GM12878 (cell line): Measurements from ENCODE around the gene CHDH. TPM values are rescaled to one million over a fixed set of nuclear protein-coding genes. Genes with fewer than 3 reads are reported as not detected.

Experiments used
- ATAC-seq: fragments of 200-7000 bp; cut with Tn5 transposase; 3 replicates; pipeline ENCODE4 v1.9.1; 2020; ENCODE audit warnings: mild to moderate bottlenecking, moderate library complexity
- BruUV-seq: library from RNA; stranded (reverse); fragments of 400-500 nt; replicated peaks from 2 replicates; lab custom pipeline; 2021; lab: Mats Ljungman, UMichigan
- CTCF ChIA-PET: fragments of 300-600 bp; sonication (Branson Sonifier 250); formaldehyde crosslinking; extraction: SDS; loops from one replicate; lab custom pipeline; 2021; ENCODE audit warnings: inconsistent platforms; lab: Yijun Ruan, JAX
- POLR2A ChIA-PET: fragments of 350-600 bp; formaldehyde crosslinking; extraction: SDS; loops from one replicate; lab custom pipeline; 2021; ENCODE audit warnings: inconsistent platforms; lab: Charles Lee
- RAD21 ChIA-PET: fragments of 300-600 bp; sonication (Branson Sonifier 250); formaldehyde crosslinking; loops from one replicate; lab custom pipeline; 2023; ENCODE audit warnings: antibody characterized with exemption; ENCODE audit not compliant: unreplicated experiment; lab: Charles Lee
- SMC1A ChIA-PET: fragments of 300-600 bp; sonication (Branson Sonifier 250); formaldehyde crosslinking; loops from one replicate; lab custom pipeline; 2023; ENCODE audit not compliant: unreplicated experiment, uncharacterized antibody; lab: Charles Lee
- DNase-seq: peaks from one replicate; pipeline ENCODE4 v3.0.0-alpha.2; 2011; ENCODE audit warnings: low read depth, low spot score
- FAIRE-seq: peaks from 3 replicates; lab custom pipeline; 2011; peaks lifted over from hg19 to GRCh38; lab: Jason Lieb, UNC
- H2AFZ ChIP-seq: 2 replicates; pipeline ENCODE4 v1.6.0; 2011; ENCODE audit warnings: low read depth, low read length, control low read depth; ENCODE audit not compliant: control insufficient read depth
- H3K27ac ChIP-seq: 2 replicates; pipeline ENCODE4 v1.5.1; 2011; ENCODE audit warnings: control low read depth; ENCODE audit not compliant: control insufficient read depth, insufficient read depth
- H3K27me3 ChIP-seq, 2 experiments: replicated peaks in 1 of 2; 2 replicates each; pipeline versions ENCODE4 v1.6.0 to v1.6.1; 2011; ENCODE audit warnings: low read length in 1 of 2; ENCODE audit not compliant: control insufficient read depth in 2 of 2, insufficient read depth in 2 of 2
- H3K36me3 ChIP-seq, 2 experiments: 2 replicates each; pipeline ENCODE4 v1.5.1; 2011; ENCODE audit warnings: low read length in 1 of 2; ENCODE audit not compliant: control insufficient read depth in 2 of 2, insufficient read depth in 2 of 2
- H3K4me1 ChIP-seq: 2 replicates; pipeline ENCODE4 v1.6.1; 2011; ENCODE audit warnings: mild to moderate bottlenecking, low read length, moderate library complexity, mixed read lengths; ENCODE audit not compliant: control insufficient read depth, insufficient read depth
- H3K4me2 ChIP-seq: 2 replicates; pipeline ENCODE4 v1.6.0; 2011; ENCODE audit warnings: control low read depth; ENCODE audit not compliant: control insufficient read depth, insufficient read depth
- H3K4me3 ChIP-seq: fragments of 200-600 bp; sonication (generic); 2 replicates; pipeline ENCODE4 v1.5.1; 2016
- H3K79me2 ChIP-seq: 2 replicates; pipeline ENCODE4 v1.6.0; 2011; ENCODE audit warnings: low read length; ENCODE audit not compliant: control insufficient read depth, insufficient read depth
- H3K9ac ChIP-seq: 2 replicates; pipeline ENCODE4 v1.8.0; 2011; ENCODE audit warnings: low read length, control low read depth, mixed read lengths; ENCODE audit not compliant: control insufficient read depth, insufficient read depth
- H3K9me3 ChIP-seq: replicated peaks from 3 replicates; pipeline ENCODE4 v1.5.1; 2011; ENCODE audit warnings: mild to moderate bottlenecking, low read length; ENCODE audit not compliant: control insufficient read depth, insufficient read depth
- H4K20me1 ChIP-seq: 2 replicates; pipeline ENCODE4 v1.6.0; 2011; ENCODE audit not compliant: control insufficient read depth, insufficient read depth
- BACH1 ChIP-seq: fragments of 450-650 bp; IDR thresholded peaks from 2 replicates; pipeline ENCODE4 v1.6.1; 2017; ENCODE audit warnings: mild to moderate bottlenecking, borderline replicate concordance
- CBX3 ChIP-seq: fragments of 200-600 bp; sonication (generic); IDR thresholded peaks from 2 replicates; pipeline ENCODE4 v1.6.1; 2016; ENCODE audit warnings: low read depth, borderline replicate concordance
- E2F8 ChIP-seq: fragments of 450-650 bp; IDR thresholded peaks from 2 replicates; pipeline ENCODE4 v1.6.1; 2018; ENCODE audit warnings: mild to moderate bottlenecking, low read depth, moderate library complexity; ENCODE audit not compliant: partially characterized antibody
- EED ChIP-seq: sonication (generic); IDR thresholded peaks from 2 replicates; pipeline ENCODE4 v1.6.1; 2016; ENCODE audit warnings: antibody characterized with exemption, low read depth
- HDAC6 ChIP-seq: fragments of 200-600 bp; sonication (generic); IDR thresholded peaks from one replicate; pipeline ENCODE4 v1.8.0; 2017; ENCODE audit warnings: antibody characterized with exemption; ENCODE audit not compliant: unreplicated experiment
- POLR2AphosphoS5 ChIP-seq: IDR thresholded peaks from 2 replicates; pipeline ENCODE4 v1.6.1; 2011; ENCODE audit warnings: mild to moderate bottlenecking, low read length, inconsistent platforms
- YY1 ChIP-seq: IDR thresholded peaks from 2 replicates; pipeline ENCODE4 v1.6.1; 2011; ENCODE audit warnings: low read depth, mild to moderate bottlenecking, low read length
- WGBS: methylation state at CpG from one replicate; pipeline ENCODE4 v1.1.6; 2016; ENCODE audit warnings: low lambda C conversion rate; ENCODE audit not compliant: insufficient replicate concordance, insufficient coverage; ENCODE audit errors: missing lambda C conversion rate; 5-methylcytosine and 5-hydroxymethylcytosine counted together
- in situ Hi-C: fragments of 300-500 bp; cut with MboI; formaldehyde crosslinking; loops from 9 replicates; pipeline ENCODE4 v1.14.3; 2018; ENCODE audit warnings: mixed read lengths
- intact Hi-C: fragments of 100-400 bp; cut with micrococcal nuclease; formaldehyde crosslinking; loops from one replicate; pipeline ENCODE4 v1.14.2; 2022; ENCODE audit not compliant: unreplicated experiment
- polyA plus RNA-seq, 11 experiments: library from polyadenylated mRNA; depleted of rRNA in 4 of 11; unstranded in 6 of 11; stranded (reverse) in 5 of 11; fragments of >200 nt; fragmentation: Nextera tagmentation in 4 of 11; fragmentation: Illumina TruSeq in 1 of 11; extraction: Ambion mirVana in 4 of 11; extraction: Trizol in 1 of 11; gene quantifications; 1 replicate in 1 of 11; 2 replicates in 10 of 11; pipeline versions ENCODE4 v1.2.1 to v1.2.3, GENCODE V29; 2011 to 2016; ENCODE audit warnings: inconsistent platforms in 2 of 11, missing spikeins in 2 of 11, low read depth in 1 of 11
- total RNA-seq, 4 experiments: library from RNA; depleted of rRNA in 3 of 4; stranded (reverse); fragments of >200 nt in 3 of 4; fragmentation: Illumina TruSeq in 1 of 4; extraction: Trizol in 1 of 4; gene quantifications; 2 replicates each; pipeline versions ENCODE4 v1.2.1 to v1.2.3, GENCODE V29; 2013 to 2021
- TF ChIP-seq, protein P1 (sequence below): fragments of 450-650 bp; formaldehyde crosslinking; IDR thresholded peaks from 2 replicates; pipeline ENCODE4 v1.4.0; 2020; ENCODE audit warnings: mild to moderate bottlenecking, moderate library complexity
- TF ChIP-seq, protein P2 (sequence below): fragments of 450-650 bp; IDR thresholded peaks from 2 replicates; pipeline ENCODE4 v1.6.1; 2017; ENCODE audit warnings: borderline replicate concordance

The CHDH gene
- total and polyA plus RNA-seq, 10 of the 15 experiments (the other 5 are each of a cell fraction or from before 2014, with no cell fraction given): 0.95 to 8.3 (median 2.9) TPM

- ChIA-PET CTCF (interaction anchor here (0.7 to 2.5 kb wide), 17 partner anchors 8 to 499 kb away, joined by 3 to 9 read pairs (median 4); no protein-coding TSS in a partner anchor), SMC1A (interaction anchor here (0.9 to 3.5 kb wide), 19 partner anchors 8 to 197 kb away, joined by 3 to 26 read pairs (median 4); partner anchors contain the start of gene SELENOK), RAD21 (interaction anchor here (0.6 to 5.1 kb wide), 17 partner anchors 17 to 332 kb away, joined by 3 to 41 read pairs (median 5); partner anchors contain the start of genes ACTR8 and SELENOK), POLR2A (interaction anchor here (0.5 to 4.1 kb wide), 13 partner anchors 8 to 1880 kb away, joined by 3 to 30 read pairs (median 4); partner anchors contain the start of gene SELENOK)
- in situ Hi-C loops (no loop called here), intact Hi-C loops (loop anchor here (2.0 to 10.0 kb wide), 3 partner anchors 38 to 100 kb away; partner anchors contain the start of gene ACTR8)
- no peak for FAIRE-seq
- H3K79me2 ChIP-seq: peaks cover 18% of the 10 kb centered on the region
- peak overlapping the region; percentile 62 for H3K27ac ChIP-seq
- H3K4me3 ChIP-seq: peak overlapping the region; percentile 73
- H4K20me1 ChIP-seq: no peaks in the 10 kb centered on the region
- H3K9ac ChIP-seq: peak overlapping the region; percentile 73
- peak overlapping the region; percentile 81 for H2AFZ ChIP-seq
- BruUV-seq: no TSS peak
- no peaks in the 10 kb centered on the region for H3K9me3 ChIP-seq
- peak; percentile 10 for ATAC-seq
- peak overlapping the region; percentile 82 for H3K4me2 ChIP-seq
- H3K4me1 ChIP-seq: peaks cover 39% of the 10 kb centered on the region
- no peaks in the 10 kb centered on the region for H3K36me3 ChIP-seq
- 17% methylated on average over 25 of the region's 25 CpGs for WGBS
- no peak for DNase-seq
- H3K27me3 ChIP-seq: no peaks in the 10 kb centered on the region
- TF ChIP-seq E2F8 (no peak), CBX3 (no peak), EED (0 out of 2 replicates have a peak, but pooled peaks have one; percentile 25), BACH1 (peak; percentile 14; the same call in 1 of the 2 replicates), POLR2AphosphoS5 (no peak), HDAC6 (no peak), YY1 (0 out of 2 replicates have a peak, but pooled peaks have one; percentile 8)
- TF ChIP-seq, protein P1, sequence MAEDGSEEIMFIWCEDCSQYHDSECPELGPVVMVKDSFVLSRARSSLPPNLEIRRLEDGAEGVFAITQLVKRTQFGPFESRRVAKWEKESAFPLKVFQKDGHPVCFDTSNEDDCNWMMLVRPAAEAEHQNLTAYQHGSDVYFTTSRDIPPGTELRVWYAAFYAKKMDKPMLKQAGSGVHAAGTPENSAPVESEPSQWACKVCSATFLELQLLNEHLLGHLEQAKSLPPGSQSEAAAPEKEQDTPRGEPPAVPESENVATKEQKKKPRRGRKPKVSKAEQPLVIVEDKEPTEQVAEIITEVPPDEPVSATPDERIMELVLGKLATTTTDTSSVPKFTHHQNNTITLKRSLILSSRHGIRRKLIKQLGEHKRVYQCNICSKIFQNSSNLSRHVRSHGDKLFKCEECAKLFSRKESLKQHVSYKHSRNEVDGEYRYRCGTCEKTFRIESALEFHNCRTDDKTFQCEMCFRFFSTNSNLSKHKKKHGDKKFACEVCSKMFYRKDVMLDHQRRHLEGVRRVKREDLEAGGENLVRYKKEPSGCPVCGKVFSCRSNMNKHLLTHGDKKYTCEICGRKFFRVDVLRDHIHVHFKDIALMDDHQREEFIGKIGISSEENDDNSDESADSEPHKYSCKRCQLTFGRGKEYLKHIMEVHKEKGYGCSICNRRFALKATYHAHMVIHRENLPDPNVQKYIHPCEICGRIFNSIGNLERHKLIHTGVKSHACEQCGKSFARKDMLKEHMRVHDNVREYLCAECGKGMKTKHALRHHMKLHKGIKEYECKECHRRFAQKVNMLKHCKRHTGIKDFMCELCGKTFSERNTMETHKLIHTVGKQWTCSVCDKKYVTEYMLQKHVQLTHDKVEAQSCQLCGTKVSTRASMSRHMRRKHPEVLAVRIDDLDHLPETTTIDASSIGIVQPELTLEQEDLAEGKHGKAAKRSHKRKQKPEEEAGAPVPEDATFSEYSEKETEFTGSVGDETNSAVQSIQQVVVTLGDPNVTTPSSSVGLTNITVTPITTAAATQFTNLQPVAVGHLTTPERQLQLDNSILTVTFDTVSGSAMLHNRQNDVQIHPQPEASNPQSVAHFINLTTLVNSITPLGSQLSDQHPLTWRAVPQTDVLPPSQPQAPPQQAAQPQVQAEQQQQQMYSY (CRISPR knock-in tag): no peak
- TF ChIP-seq, protein P2, sequence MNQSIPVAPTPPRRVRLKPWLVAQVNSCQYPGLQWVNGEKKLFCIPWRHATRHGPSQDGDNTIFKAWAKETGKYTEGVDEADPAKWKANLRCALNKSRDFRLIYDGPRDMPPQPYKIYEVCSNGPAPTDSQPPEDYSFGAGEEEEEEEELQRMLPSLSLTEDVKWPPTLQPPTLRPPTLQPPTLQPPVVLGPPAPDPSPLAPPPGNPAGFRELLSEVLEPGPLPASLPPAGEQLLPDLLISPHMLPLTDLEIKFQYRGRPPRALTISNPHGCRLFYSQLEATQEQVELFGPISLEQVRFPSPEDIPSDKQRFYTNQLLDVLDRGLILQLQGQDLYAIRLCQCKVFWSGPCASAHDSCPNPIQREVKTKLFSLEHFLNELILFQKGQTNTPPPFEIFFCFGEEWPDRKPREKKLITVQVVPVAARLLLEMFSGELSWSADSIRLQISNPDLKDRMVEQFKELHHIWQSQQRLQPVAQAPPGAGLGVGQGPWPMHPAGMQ: no peak
Observed at GRCh38 chr3:53845103-53845880, 927 bp downstream of the CHDH start.
